ENCODE data around the gene PVR.
A peak's percentile ranks its signal among the peaks of the same experiment; 100 is the strongest.

The PVR gene

DNA sequence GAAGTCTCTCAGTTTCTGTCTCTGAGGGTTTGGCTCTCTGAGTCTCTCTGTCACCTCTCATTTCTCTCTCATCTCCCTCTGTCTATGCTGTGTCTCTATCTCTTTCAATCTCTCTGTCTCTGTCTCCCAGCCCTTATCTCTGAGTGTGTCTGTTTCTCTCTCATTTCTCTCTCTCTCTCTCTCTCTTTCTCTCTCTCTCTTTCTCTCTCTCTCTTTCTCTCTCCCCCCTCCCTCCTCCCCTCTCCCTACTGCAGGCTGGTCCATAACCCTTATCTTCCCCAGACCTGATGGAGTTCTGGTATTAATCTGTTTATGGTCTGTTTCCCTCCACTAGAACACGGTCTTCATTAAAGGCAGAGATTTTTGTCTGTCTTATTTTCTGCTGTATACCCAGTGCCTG lies 1.3 kb upstream of the PVR start:
- no peak for DNase-seq (ENCODE audit: extremely low read depth in 1 of 2, low read depth in 1 of 2)

DNA sequence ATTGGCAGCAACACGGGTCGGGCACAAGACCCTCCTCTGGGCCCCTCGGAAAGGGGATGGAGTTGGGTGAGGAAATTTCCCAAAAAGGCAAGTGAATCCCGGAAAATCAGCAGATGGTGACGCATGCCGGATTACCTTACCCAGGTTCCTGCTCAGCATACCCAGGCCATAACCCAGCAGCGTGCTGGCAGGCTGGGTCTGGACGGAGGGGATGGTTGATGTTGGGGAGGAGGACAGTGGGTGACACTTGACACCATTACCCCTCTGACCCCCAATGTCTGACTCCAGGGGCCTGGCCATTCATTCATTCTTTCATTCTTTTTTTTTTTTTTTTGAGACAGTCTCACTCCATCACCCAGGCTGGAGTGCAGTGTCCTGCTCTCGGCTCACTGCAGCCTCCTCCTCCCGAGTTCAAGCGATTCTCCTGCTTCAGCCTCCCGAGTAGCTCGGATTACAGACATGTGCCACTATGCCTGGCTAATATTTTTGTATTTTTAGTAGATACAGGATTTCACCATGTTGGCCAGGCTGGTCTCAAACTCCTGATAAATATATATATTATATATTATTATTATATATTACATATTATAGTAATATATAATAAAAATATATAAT lies 799 bp downstream of the PVR start:
- DNase-seq (ENCODE audit: extremely low read depth in 1 of 2, low read depth in 1 of 2) = no peak

DNA sequence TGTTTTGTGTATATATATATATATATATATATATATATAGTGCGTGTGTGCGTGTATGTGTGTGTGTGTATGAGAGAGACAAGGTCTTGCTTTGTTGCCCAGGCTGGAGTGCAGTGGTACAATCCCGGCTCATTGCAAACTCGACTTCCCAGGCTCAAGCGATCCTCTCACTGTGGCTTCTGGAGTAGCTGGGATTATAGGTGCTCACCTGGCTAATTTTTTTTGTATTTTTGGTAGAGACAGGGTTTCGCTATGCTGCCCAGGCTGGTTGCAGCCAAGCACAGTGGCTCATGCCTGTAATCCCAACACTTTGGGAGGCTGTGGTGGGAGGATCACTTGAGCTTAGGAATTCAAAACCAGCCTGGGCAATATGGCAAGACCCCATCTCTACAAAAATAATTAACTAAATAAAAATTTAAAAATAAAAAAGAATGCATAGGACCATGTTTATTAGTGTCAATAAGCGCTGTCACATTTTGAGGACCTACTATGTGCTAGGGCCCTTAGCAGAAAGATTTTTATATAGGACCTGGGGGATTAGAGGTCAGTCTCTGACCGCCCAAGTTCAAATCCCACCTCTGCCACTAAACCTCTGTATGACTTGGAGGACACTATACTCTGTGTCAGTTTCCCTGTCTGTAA lies 1.8 kb downstream of the PVR start:
- no peak for DNase-seq (ENCODE audit: extremely low read depth in 1 of 2, low read depth in 1 of 2)

DNA sequence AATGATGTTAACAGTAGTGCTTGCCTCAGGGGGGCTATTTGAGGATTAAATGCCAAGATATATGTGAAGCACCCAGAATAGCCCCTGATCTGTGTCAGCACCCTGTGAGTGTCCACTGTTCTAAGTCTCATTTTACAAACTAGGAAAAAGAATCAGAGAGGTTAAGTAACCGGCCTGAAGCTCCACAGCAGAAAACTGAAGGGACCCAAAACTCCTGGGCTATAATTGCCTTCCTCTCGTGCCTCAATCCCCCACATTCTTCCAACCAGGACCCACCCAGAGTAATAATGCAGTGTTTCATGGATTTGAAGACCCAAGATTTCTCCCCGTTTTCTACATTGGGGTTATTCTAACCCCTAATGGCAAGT lies 2.3 kb downstream of the PVR start:
- no peak for DNase-seq (ENCODE audit: extremely low read depth in 1 of 2, low read depth in 1 of 2)

DNA sequence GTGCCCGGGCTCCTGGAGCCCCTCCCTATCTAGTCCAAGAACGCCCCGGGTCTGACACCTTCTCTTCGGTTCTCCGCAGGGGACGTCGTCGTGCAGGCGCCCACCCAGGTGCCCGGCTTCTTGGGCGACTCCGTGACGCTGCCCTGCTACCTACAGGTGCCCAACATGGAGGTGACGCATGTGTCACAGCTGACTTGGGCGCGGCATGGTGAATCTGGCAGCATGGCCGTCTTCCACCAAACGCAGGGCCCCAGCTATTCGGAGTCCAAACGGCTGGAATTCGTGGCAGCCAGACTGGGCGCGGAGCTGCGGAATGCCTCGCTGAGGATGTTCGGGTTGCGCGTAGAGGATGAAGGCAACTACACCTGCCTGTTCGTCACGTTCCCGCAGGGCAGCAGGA lies 3.4 kb downstream of the PVR start:
- no peak for DNase-seq (ENCODE audit: extremely low read depth in 1 of 2, low read depth in 1 of 2)

DNA sequence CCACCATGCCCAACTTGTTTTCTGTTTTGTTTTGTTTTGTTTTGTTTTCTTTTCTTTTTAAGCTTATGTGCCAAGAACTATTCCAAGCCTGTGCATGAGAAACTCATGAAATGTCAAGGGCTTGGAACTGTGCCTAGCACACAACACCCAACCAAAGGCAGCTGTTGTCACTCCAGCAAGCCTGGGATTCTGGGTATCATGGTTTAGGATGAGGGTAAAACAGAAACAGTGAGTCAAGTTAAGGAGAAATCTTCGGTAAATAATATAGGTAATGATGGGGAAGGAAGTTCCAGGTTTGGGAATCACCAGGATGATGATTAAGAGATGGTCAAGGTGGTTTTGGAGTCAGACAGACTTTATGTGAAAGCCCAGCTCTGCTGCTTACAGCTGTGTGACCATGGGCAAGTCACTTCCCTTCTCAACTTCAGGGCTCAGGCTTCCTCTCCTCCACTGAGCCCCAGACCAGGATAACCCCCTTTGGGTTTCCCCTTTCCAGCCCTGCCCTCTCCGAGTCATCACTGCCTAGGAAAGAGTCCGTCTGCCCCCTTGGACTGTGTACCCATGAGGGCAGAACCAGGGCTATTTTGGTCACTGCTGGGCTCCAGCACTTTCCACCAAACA lies 5.0 kb downstream of the PVR start:
- DNase-seq (ENCODE audit: extremely low read depth in 1 of 2, low read depth in 1 of 2) = no peak

DNA sequence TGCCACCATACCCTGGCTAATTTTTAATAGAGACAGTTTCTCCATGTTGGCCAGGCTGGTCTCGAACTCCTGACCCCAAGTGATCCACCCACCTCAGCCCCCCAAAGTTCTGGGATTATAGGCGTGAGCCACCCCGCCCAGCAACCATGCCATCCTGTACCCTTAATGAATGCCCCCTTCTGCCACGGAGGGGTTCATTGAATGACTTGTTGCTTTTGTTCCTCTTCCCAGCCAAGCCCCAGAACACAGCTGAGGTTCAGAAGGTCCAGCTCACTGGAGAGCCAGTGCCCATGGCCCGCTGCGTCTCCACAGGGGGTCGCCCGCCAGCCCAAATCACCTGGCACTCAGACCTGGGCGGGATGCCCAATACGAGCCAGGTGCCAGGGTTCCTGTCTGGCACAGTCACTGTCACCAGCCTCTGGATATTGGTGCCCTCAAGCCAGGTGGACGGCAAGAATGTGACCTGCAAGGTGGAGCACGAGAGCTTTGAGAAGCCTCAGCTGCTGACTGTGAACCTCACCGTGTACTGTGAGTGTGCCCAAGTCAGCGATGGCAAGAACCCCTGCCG lies 6.0 kb downstream of the PVR start:
- no peak for DNase-seq (ENCODE audit: extremely low read depth in 1 of 2, low read depth in 1 of 2)

DNA sequence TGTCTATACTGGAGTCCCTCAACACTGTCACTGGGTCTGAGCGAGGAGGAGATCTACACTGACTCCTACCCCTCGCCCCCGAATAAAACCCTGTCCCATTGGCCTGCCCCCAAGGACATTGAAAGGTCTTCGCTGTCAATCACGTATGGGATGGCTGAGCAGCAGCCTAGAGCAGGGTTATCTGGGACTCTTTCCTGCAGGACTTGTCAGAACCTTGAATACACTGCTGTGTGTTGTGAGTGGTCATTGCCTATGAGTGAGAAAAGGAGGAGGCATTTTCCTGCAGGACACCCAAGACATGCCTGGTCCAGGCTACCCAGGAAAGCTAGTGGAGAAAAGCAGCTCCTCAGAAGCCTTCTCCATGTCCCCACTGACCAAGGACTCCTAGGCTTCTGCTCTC lies 9.6 kb downstream of the PVR start:
- DNase-seq (ENCODE audit: extremely low read depth in 1 of 2, low read depth in 1 of 2) = no peak

DNA sequence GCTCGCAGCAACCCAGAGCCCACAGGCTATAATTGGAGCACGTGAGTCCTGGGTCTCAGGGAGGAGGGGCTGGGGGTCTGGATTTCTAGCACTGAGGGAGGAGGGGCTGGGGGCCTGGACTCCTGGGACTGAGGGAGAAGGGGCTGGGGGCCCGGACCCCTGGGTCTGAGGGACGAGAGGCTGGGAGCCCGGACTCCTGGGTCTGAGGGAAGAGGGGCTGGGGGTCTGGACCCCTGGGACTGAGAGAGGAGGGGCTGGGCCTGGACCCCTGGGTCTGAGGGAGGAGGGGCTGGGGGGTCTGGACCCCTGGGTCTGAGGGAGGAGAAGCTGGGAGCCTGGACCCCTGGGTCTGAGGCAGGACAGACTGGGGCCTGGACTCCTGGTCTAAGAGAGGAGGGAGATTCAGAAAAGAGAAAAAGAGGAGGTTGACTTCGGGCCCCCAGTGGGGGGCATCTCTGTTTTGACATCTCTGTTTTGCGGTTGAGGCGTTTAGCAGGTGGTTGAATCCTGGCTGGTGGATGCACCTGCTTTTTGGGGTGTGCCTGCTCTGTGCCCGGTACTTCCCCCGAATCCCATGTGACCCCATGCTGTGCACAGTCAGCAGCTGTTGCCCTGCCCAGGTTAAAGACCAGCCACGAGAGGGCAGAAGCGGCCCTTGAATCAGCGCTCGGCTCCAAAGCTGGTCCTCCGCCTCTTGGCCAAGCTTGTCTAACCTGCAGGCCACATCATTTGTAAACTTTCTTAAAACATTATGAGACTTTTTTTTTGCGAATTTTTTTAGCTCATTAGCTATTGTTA lies 10.5 kb downstream of the PVR start:
- DNase-seq (ENCODE audit: extremely low read depth in 1 of 2, low read depth in 1 of 2) = peak; percentile 19 to 45

DNA sequence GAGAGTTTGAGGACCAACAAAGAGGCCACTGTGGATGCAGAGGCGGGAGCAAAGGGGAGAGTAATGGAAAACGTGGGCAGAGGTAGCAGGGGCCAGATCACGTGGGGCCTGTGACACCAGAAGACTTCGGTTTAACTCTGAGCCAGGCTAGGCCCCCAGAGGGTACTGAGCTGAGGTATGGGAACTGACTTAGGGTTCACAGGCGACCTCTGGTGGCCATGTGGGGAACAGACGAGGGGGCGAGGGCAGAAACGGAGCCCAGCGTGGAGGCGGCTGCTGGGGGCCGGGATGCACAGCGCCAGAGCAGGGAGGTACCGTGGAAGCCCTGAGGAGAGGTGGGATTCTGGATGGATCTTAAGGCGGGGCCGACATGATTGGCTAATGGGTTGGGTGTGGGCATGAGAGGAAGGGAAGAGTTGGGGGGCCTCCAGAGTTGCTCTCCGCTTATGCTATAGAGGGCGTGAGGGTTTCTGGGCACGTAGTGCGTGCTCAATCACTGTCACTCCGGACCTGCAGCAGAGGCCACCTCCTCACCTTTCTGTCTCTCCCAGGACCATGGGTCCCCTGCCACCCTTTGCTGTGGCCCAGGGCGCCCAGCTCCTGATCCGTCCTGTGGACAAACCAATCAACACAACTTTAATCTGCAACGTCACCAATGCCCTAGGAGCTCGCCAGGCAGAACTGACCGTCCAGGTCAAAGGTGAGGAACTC lies 13.7 kb downstream of the PVR start:
- peak; percentile 37 to 54 for DNase-seq (ENCODE audit: extremely low read depth in 1 of 2, low read depth in 1 of 2)

DNA sequence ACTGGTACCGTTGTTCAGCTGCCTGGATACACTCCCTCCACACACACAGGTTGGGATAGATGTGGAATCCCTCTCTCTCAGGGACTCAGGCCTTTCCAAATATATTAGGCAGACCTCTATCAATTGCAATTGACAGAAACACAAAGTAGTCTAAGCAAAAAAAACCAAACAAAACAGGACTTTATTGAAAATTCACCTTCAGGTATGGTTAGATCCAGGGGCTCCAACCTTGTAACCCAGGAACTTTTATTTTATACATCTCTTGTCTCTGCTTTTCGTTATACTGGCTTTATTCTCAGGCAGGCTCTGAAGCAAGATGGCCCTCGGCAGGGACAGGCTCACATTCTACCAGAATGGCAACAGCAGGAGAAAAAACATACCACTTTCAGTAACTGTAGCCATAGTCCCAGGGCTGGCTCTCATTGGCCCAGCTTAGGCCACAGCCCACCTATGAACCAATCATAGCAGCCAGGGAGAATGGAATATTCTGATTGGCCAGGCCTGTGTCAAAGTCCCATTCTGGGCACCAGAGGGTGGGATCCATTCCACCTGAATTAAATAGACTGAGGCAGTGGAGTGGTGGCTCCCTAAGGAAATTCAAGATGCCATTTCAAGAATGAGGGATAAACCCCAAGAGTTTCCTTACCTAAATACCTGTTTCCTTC lies 14.5 kb downstream of the PVR start:
- DNase-seq (ENCODE audit: extremely low read depth in 1 of 2, low read depth in 1 of 2) = no peak

DNA sequence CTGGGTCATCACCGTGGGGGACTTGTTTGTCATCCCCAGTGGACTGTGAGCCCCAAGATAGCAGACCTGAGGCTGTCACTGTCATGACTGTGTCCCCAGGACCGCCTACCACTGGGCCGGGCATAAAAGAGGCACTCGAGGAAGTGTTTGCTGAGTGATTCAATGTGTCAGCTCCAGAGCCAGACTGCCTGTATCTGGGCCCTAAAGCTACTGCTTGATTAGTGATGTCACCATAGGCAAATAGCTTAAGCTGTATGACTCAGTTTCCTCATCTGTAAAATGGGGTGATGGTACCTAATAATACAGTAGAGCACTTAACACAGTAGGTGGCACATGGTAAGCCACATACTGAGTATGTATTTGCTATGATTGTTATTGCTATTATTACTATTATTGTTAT lies 16.4 kb downstream of the PVR start:
- no peak for DNase-seq (ENCODE audit: extremely low read depth in 1 of 2, low read depth in 1 of 2)

DNA sequence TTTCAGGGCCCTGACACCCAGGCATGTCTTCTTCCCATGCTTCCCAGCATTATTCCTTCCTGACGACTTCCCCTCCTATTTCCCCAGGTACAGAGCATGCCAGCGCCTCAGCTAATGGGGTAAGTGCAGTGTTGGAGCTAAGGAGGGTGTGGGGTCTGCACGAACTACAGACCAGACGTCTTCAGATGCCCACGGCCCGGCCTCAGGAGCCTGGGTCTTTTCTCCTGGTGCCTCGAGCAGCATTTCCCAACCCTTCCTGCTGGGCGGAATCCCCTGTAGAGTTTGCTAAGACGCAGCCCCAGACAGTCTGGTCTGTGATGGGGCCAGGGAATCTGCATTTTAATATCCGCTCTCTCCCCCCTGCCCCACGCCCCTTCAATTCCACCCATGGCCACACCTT lies 17.5 kb downstream of the PVR start:
- DNase-seq (ENCODE audit: extremely low read depth in 1 of 2, low read depth in 1 of 2) = no peak

DNA sequence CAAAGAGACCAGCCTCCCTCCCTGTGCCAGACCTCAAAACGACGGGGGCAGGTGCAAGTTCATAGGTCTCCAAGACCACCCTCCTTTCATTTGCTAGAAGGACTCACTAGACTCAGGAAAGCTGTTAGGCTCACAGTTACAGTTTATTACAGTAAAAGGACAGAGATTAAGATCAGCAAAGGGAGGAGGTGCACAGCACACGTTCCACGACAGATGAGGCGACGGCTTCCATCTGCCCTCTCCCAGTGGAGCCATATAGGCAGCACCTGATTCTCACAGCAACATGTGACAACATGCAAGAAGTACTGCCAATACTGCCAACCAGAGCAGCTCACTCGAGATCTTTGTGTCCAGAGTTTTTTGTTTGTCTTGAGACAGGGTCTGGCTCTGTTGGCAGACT lies 18.2 kb downstream of the PVR start:
- no peak for DNase-seq (ENCODE audit: extremely low read depth in 1 of 2, low read depth in 1 of 2)

DNA sequence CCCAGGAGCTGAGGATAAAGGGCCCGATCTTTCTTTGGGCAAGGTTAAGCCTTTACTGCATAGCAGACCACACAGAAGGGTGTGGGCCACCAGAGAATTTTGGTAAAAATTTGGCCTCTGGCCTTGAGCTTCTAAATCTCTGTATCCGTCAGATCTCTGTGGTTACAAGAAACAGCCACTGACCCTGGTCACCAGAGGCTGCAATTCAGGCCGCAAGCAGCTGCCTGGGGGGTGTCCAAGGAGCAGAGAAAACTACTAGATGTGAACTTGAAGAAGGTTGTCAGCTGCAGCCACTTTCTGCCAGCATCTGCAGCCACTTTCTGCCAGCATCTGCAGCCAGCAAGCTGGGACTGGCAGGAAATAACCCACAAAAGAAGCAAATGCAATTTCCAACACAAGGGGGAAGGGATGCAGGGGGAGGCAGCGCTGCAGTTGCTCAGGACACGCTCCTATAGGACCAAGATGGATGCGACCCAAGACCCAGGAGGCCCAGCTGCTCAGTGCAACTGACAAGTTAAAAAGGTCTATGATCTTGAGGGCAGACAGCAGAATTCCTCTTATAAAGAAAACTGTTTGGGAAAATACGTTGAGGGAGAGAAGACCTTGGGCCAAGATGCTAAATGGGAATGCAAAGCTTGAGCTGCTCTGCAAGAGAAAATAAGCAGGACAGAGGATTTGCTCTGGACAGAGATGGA lies 19.1 kb downstream of the PVR start:
- DNase-seq (ENCODE audit: extremely low read depth in 1 of 2, low read depth in 1 of 2) = no peak

DNA sequence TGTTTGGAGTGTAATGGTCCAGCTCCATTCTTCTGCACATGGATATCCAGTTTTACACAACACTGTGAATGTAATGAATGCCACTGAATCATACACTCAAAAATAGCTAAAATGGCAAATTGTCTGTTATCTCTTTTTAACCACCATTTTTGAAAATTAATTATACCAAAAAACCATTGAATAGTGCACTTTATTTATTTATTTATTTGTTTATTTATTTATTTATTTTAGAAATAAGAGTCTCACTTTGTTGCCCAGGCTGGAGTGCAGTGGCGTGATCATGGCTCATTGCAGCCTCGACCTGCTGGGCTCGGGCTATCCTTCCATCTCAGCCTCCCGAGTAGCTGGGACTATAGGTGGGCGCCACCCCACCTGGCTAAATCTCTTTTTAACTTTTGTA lies 20.3 kb downstream of the PVR start:
- no peak for DNase-seq (ENCODE audit: extremely low read depth in 1 of 2, low read depth in 1 of 2)

DNA sequence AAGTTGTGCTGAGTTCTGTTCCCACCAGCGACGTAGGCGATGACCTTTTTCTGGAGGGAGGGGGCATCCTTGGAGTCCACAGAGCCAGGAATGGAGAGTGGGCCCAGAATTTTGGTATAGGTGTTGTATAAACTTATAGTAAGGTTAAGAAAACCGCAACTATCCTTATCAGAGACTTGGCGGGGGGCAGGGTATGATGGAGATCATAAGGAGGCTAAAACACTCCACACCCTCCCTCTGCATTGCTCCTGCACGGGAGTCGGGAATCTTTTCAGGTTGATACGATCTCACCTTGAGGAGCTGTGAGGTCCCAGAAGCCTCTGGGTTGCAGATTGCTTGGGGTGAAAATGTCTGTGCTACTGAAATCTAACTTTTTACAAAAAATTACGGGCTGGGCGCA lies 21.3 kb downstream of the PVR start:
- no peak for DNase-seq (ENCODE audit: extremely low read depth in 1 of 2, low read depth in 1 of 2)

DNA sequence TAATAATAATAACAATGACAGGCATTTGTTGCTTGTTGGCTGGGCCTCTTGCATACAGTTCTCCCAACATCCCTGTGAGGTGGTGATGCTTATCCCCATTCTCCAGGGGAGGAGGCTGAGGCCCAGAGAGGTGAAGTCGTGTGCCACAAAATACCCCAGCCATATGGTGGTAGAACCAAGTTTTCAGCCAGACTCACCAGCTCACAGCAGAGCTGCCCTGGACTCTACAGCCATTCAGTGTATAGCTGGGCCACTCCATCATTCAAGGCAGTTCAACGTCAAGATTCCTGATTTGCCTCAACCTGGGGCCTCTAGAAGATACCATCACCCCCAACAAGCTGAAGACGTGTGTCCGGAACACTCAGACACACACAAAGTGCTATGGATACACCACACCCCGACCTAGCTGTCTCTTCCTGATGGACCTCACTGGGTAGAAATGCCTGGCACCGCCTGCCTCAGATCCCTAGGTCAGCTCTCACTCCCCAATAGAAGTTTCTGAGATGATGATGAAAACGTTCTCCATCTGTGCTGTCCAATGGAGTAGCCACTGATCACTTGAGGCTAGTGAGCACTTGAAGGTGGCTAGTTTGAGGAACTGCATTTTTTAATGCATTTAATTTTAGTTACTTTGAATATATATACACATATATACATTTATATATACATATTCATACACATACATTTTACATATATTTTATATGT lies 23.3 kb downstream of the PVR start:
- DNase-seq (ENCODE audit: extremely low read depth in 1 of 2, low read depth in 1 of 2) = no peak
